ENCODE data around the gene NR5A2.

DNA sequence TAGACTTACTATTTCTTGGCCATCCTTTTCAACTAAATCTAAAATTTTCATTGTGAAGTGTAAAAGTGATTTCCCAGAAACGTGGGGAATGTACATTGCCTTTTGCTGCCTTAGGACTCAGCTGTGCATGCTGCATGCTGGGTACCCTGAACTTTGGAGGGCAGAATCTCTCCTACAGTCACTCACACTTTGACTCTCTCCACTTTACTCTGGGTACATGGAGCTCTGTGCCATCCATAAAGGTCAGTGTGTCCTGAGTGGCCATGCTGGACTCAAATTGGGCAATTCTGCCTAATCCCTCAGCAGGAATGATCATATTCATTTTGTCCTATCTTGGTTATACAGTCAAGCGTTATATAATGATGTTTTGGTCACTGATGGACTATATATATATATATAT is 105.6 kb downstream of the NR5A2 start:
- TF ChIP-seq, protein P1, sequence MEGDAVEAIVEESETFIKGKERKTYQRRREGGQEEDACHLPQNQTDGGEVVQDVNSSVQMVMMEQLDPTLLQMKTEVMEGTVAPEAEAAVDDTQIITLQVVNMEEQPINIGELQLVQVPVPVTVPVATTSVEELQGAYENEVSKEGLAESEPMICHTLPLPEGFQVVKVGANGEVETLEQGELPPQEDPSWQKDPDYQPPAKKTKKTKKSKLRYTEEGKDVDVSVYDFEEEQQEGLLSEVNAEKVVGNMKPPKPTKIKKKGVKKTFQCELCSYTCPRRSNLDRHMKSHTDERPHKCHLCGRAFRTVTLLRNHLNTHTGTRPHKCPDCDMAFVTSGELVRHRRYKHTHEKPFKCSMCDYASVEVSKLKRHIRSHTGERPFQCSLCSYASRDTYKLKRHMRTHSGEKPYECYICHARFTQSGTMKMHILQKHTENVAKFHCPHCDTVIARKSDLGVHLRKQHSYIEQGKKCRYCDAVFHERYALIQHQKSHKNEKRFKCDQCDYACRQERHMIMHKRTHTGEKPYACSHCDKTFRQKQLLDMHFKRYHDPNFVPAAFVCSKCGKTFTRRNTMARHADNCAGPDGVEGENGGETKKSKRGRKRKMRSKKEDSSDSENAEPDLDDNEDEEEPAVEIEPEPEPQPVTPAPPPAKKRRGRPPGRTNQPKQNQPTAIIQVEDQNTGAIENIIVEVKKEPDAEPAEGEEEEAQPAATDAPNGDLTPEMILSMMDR (optimal IDR thresholded peaks at IDR 0.05 in 1 of 3, IDR thresholded peaks at IDR 0.05 in 1 of 3, conservative IDR thresholded peaks at IDR 0.05 in 1 of 3; ENCODE audit: extremely low read depth in 1 of 3, insufficient read depth in 2 of 3, low read length in 3 of 3): no peak
- no peak for TF ChIP-seq EZH2 (IDR thresholded peaks at IDR 0.05; ENCODE audit: low read length)

All from keratinocyte (primary cell).